Measurements from ENCODE around the gene CEP19. TPM values are rescaled to one million over a fixed set of nuclear protein-coding genes. Genes with fewer than 3 reads are reported as not detected.

Gene CEP19
- total RNA-seq, 4 donors from 2014 or later = 0.32 to 2.2 (median 1.8) TPM; not detected in 1

GRCh38 chr3:196677931-196678330 lies 34.1 kb downstream of the CEP19 start:
- in situ Hi-C loops (cut with MboI; ENCODE audit: low pct_ligation_motif_present in 1 of 4, low pct_unique_long_range_greater_than_20kb in 1 of 4, low sequenced_read_pairs in 3 of 4) = no loop called here
- DNase-seq = no peak
- no peaks in the 10 kb centered on the region for H3K27me3 ChIP-seq
- intact Hi-C loops (cut with DNase I; ENCODE audit: low total_unique reads) = no loop called here
- no peak for TF ChIP-seq EP300 (IDR thresholded peaks at IDR 0.05; ENCODE audit: low read depth)
- TF ChIP-seq CTCF (IDR thresholded peaks at IDR 0.05) = no peak
- TF ChIP-seq POLR2AphosphoS5 (IDR thresholded peaks at IDR 0.05) = no peak
- H3K4me1 ChIP-seq = no peaks in the 10 kb centered on the region
- no peak overlapping the region for H3K27ac ChIP-seq
- H3K9me3 ChIP-seq = no peaks in the 10 kb centered on the region
- no peak overlapping the region for H3K4me3 ChIP-seq
- WGBS, 2 donors (ENCODE audit: low coverage in 1 of 2) = 50 to 69% methylated on average over 1 of the region's 1 CpG
- no peaks in the 10 kb centered on the region for H3K36me3 ChIP-seq

GRCh38 chr3:196677353-196677752 lies 34.7 kb downstream of the CEP19 start:
- H3K4me1 ChIP-seq = no peaks in the 10 kb centered on the region
- in situ Hi-C loops (cut with MboI; ENCODE audit: low pct_ligation_motif_present in 1 of 4, low pct_unique_long_range_greater_than_20kb in 1 of 4, low sequenced_read_pairs in 3 of 4) = no loop called here

GRCh38 chr3:196673632-196674031 lies 38.4 kb downstream of the CEP19 start:
- no peaks in the 10 kb centered on the region for H3K36me3 ChIP-seq
- H3K27me3 ChIP-seq = no peaks in the 10 kb centered on the region
- no peak for TF ChIP-seq CTCF (IDR thresholded peaks at IDR 0.05)
- no peak for TF ChIP-seq EP300 (IDR thresholded peaks at IDR 0.05; ENCODE audit: low read depth)
- TF ChIP-seq POLR2A (IDR thresholded peaks at IDR 0.05) = no peak
- TF ChIP-seq POLR2AphosphoS5 (IDR thresholded peaks at IDR 0.05) = no peak
- in situ Hi-C loops (cut with MboI; ENCODE audit: low pct_ligation_motif_present in 1 of 4, low pct_unique_long_range_greater_than_20kb in 1 of 4, low sequenced_read_pairs in 3 of 4) = no loop called here
- H3K4me1 ChIP-seq = no peaks in the 10 kb centered on the region
- H3K9me3 ChIP-seq = no peaks in the 10 kb centered on the region
- 83 to 88% methylated on average over 3 of the region's 3 CpGs for WGBS, 2 donors (ENCODE audit: low coverage in 1 of 2)
- H3K27ac ChIP-seq = no peak overlapping the region
- H3K4me3 ChIP-seq = no peak overlapping the region
- DNase-seq = no peak
- intact Hi-C loops (cut with DNase I; ENCODE audit: low total_unique reads) = no loop called here

More at GRCh38 chr3:196677353-196677752, 34.7 kb downstream of the CEP19 start:
- TF ChIP-seq POLR2A (IDR thresholded peaks at IDR 0.05) = no peak
- TF ChIP-seq POLR2AphosphoS5 (IDR thresholded peaks at IDR 0.05) = no peak
- no peak for TF ChIP-seq CTCF (IDR thresholded peaks at IDR 0.05)
- no peak for TF ChIP-seq EP300 (IDR thresholded peaks at IDR 0.05; ENCODE audit: low read depth)
- Histone ChIP-seq H3K9me3 (no peaks in the 10 kb centered on the region), H3K4me3 (no peak overlapping the region), H3K27ac (no peak overlapping the region), H3K36me3 (no peaks in the 10 kb centered on the region), H3K27me3 (no peaks in the 10 kb centered on the region)
- 29 to 50% methylated on average over 1 of the region's 1 CpG for WGBS, 2 donors (ENCODE audit: low coverage in 1 of 2)
- no peak for DNase-seq
- intact Hi-C loops (cut with DNase I; ENCODE audit: low total_unique reads) = no loop called here

- H3K27me3 ChIP-seq = no peaks in the 10 kb centered on the region
- no peak overlapping the region for H3K4me3 ChIP-seq
- intact Hi-C loops (cut with DNase I; ENCODE audit: low total_unique reads) (no loop called here), in situ Hi-C loops (cut with MboI; ENCODE audit: low pct_ligation_motif_present in 1 of 4, low pct_unique_long_range_greater_than_20kb in 1 of 4, low sequenced_read_pairs in 3 of 4) (no loop called here)
- H3K9me3 ChIP-seq = no peaks in the 10 kb centered on the region
- H3K36me3 ChIP-seq = no peaks in the 10 kb centered on the region
- DNase-seq = no peak
- TF ChIP-seq POLR2A (IDR thresholded peaks at IDR 0.05) = no peak
- no peak for TF ChIP-seq POLR2AphosphoS5 (IDR thresholded peaks at IDR 0.05)
- TF ChIP-seq CTCF (IDR thresholded peaks at IDR 0.05) = no peak
- TF ChIP-seq EP300 (IDR thresholded peaks at IDR 0.05; ENCODE audit: low read depth) = no peak
- WGBS, 2 donors (ENCODE audit: low coverage in 1 of 2) = 28 to 45% methylated on average over 3 to 6 of the region's 6 CpGs
- no peak overlapping the region for H3K27ac ChIP-seq
- no peaks in the 10 kb centered on the region for H3K4me1 ChIP-seq
Measured at GRCh38 chr3:196670339-196670738, 41.7 kb downstream of the CEP19 start.

Data from transverse colon (tissue), 4 donors.